HG03432 (cell line): ENCODE measurements around the gene SHISA6.

Source experiments
- ATAC-seq: cut with Tn5 transposase; IDR thresholded peaks from one replicate; pipeline ENCODE4 v1.9.1; 2021; ENCODE audit warnings: mild to moderate bottlenecking, moderate library complexity; ENCODE audit not compliant: unreplicated experiment

Gene SHISA6

GRCh38 chr17:11340803-11341202, 99.8 kb downstream of the SHISA6 start:
- no peak for ATAC-seq

DNA sequence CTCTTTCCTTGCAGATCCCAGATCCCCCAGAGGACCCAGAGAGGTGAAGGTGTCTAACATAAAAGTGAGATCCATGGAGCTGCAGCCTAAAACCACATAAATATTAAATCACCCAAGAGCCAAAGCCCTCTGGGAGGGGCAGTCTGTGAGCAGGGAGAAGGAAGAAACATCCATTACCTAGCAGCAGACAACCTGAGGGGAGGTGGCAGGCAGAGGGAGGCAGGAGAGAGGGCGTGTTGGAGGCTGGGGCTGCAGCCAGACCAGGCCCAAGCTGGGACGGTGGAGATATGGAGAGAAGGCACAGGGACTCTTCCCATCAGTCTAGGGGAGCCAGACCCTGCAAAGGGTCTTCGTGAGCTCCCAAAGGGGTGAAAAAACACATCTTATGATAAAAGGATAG, 101.1 kb downstream of the SHISA6 start:
- no peak for ATAC-seq

- no peak for ATAC-seq
These were observed 108.1 kb downstream of the SHISA6 start for GRCh38 chr17:11349106-11349505.

DNA sequence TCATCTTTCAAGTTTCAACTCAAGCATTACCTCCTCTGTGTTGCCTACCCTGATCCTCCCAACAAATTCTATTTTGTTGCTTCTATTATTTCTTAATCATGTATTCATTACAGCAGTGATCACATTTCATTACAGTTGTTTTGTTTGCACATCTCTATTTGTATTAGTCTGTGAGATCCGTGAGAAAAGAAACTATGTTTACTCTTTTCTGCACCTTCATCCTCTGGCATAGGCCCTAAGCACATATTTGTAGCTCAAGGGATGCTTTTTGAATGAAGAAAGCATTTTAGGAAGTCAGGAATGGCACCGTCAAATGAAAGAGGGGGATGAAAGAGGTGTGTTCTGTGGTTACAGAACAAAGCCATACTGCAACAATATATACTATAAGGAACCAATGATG, 110.5 kb downstream of the SHISA6 start:
- no peak for ATAC-seq

GRCh38 chr17:11353601-11354000, 112.6 kb downstream of the SHISA6 start:
- no peak for ATAC-seq

DNA sequence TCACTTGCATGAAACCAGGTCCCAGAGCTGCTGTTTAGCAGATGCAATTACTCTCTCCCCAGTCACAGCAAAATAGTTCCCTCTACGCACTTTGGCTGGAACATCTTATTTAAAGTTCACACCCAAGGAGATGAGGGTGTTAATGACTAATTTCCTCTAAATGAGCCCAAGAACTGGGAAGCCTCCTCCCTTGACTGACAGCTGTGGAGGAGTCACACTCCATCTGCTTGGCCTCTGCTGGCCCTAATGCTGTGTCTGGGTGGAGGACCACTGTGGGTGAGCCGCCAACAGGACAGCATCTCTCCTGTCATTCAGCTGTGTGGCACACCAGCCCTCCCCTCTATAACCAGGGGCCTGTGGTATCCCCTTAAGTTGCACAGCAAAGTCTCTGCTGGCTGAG, 115.4 kb downstream of the SHISA6 start:
- ATAC-seq = no peak

DNA sequence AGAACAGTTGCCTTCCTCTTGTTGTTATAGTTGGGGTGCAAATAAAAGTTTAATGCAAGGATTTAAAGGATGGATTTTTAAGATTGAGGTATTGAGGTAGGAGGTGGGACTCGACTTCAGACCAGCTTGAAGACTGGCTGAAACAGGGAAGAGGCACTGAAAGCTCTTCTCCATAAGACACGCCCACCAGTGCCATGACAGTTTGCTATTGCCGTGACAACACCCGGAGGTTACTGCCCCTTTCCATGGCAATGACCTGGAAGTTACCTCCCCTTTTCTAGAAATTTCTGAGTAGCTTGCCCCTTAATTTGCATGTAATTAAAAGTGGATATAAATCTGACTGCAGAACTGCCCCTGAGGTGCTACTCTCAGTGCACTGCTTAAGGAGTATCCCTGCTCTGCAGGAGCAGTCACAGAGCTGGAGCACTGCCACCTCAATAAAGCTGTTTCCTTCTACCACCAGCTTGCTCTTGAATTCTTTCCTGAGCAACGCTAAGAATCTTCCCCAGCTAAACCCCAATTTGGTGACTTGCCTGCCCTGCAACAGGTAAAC, 122.6 kb downstream of the SHISA6 start:
- no peak for ATAC-seq

- ATAC-seq = no peak
These were observed 125.3 kb downstream of the SHISA6 start for GRCh38 chr17:11366272-11366850.

DNA sequence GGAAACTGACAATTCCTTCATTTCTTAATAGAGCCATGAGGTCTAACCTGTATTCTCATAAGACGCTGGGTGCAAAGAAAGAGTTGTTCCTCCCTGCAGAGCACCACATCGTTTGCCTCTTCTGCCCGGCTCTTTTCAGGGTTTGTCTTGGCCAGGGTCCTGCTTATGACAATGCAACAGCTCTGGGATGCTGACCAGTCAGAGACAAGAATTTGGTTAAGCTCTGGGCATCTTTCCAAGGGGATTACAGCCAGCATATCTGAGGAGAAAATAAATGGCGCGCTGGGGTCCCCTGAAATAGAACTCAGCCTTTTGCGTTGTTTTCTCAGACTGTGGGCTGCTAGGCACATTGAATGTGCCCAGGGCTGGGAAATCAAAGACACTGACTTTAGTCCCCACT, 128.6 kb downstream of the SHISA6 start:
- no peak for ATAC-seq

DNA sequence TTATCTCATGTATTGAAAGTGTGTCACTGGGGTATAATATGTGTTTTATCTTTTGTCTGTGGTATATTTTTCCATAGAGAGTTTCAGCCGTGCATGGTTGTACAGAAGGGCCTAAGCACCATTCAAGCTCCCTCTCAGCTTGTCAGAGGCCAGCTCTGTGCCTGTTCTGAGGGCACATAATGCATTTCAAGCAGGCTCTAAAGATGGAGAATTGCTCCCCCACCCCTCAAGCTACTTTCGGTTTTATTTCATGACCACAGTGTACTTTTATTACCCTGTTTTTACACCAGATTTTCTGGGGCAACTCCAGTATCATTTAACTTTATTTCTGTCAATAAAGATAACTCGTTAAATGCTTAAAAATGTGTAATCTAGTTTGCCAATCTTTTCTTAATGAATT, 131.7 kb downstream of the SHISA6 start:
- no peak for ATAC-seq

GRCh38 chr17:11378506-11378905, 137.5 kb downstream of the SHISA6 start:
- ATAC-seq = no peak

GRCh38 chr17:11380761-11381160, 139.7 kb downstream of the SHISA6 start:
- ATAC-seq = no peak

DNA sequence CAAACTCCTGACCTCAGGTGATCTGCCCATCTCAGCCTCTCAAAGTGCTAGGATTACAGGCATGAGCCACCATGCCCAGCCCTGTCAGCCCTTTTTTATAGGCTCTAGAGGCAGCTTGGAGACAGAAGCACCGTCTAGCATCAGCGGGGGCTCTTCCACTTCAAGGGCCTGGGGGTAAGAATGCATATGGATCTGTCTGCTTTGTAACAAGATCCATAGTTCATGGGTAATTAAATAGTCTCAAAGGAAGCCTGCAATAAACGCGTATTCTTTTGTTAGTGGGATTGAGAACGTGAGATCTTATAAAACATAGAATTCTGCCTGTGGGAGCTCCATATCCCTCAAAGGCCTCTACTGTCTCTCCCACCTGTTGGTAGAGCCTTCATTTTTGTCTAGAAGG, 142.1 kb downstream of the SHISA6 start:
- no peak for ATAC-seq

GRCh38 chr17:11384131-11384530, 143.1 kb downstream of the SHISA6 start:
- ATAC-seq = no peak

DNA sequence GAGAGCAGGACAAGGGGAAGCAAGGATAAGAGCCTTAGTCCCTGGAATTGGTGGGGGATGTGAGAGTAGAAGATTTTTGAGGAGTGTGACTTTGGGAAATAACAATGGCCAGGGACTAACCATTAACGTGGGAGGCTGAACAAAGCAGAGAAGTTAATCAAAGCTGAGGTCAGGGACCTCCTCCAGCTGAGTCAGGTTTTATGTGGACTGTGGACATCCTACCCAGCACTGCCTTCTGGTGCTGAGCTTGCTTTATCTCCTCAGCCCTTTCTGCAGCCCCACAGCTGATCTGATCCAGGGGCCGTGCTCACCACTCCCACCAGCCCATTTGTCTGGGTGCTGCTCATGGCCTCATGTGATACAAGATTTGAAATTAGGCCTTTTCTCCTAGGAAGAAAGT, 146.6 kb downstream of the SHISA6 start:
- ATAC-seq = no peak

DNA sequence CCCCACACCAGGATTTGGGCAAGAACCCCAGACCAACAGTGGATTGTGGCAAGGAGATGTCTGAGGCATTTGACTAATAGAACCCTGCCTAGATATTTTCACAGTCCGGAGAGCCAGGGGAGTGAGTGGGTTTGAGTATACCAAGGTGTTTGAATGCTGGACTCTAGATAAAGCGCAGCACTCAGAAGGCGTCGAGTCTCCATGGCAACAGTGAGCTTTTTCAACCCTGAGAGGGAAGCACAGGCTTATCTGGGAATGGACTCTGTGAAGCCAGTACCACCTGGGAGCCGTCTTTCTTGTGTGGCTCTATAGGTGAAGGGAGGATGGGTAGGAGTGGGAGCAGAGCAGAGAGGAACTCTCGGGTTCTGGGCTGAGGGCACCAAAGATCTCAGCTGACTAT, 147.0 kb downstream of the SHISA6 start:
- ATAC-seq = no peak

- ATAC-seq = no peak
These were observed 148.6 kb downstream of the SHISA6 start for GRCh38 chr17:11389583-11389982.

DNA sequence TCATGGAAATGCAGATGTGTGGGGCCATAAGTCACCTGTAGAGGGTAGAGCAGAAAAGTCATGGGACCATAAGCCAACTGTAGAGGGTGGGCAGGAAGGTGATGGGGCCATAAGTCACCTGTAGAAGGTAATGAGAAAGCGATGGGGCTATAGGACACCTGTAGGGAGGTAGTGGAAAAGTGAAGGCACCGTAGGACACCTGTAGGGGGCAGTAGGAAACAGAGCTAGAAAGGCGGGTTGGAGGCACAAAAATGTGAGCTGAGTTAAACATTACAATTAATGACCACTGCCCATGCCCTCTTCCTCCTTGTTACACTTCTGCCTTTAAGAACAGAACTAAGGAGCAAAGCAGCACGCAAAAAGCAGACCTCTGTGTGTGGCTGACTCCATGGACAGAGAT, 150.1 kb downstream of the SHISA6 start:
- ATAC-seq = no peak

- no peak for ATAC-seq
These were observed 163.6 kb downstream of the SHISA6 start for GRCh38 chr17:11404431-11405276.

DNA sequence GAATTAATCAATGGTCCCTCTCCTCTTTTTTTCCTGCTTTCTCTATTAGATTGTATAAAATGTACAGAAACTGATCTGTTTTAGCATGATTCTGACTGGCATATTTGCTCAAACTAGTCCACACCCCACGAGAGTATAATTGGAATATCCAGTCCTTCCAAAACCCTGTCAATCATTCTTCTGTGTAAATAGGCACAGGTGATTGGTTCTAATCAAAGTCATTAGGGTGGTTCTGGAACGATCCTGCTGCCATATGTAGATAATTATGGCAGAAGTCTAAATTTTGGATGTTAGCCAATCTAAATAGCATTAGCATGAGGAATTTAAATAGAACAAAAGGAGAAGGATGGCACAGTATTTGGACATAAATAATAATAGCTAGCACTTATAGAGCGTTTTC, 165.7 kb downstream of the SHISA6 start:
- ATAC-seq = no peak

DNA sequence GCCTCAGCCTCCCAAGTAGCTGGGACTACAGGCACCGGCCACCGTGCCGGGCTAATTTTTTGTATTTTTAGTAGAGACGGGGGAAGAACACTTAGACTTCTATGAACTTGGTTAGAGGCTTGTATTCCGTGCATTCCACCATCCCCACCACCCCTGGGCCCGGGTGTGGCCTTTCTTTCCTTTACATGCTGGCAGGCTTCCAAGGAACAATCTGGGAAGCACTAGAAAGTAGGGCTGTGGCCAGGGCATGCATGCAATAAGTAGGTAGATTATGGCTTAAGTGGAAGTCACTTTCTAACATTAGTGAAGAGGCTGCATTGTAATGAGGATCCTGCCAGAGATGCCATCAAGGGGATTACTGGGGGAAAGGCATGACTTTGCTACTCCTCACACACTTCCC, 171.6 kb downstream of the SHISA6 start:
- no peak for ATAC-seq

- no peak for ATAC-seq
These were observed 177.3 kb downstream of the SHISA6 start for GRCh38 chr17:11418342-11418741.
